Fibroblast of skin of right quadriceps (primary cell): Measurements from ENCODE around the gene ZDHHC11B.
"Not testable (repeated sequence)": the region's sequence is repeated elsewhere in the genome, so short reads cannot be mapped to it uniquely, and the experiment has no call there.

ENCODE experiments used
- DNase-seq: peaks from one replicate; pipeline ENCODE4 v3.0.0-alpha.2; 2013

ZDHHC11B gene

DNA sequence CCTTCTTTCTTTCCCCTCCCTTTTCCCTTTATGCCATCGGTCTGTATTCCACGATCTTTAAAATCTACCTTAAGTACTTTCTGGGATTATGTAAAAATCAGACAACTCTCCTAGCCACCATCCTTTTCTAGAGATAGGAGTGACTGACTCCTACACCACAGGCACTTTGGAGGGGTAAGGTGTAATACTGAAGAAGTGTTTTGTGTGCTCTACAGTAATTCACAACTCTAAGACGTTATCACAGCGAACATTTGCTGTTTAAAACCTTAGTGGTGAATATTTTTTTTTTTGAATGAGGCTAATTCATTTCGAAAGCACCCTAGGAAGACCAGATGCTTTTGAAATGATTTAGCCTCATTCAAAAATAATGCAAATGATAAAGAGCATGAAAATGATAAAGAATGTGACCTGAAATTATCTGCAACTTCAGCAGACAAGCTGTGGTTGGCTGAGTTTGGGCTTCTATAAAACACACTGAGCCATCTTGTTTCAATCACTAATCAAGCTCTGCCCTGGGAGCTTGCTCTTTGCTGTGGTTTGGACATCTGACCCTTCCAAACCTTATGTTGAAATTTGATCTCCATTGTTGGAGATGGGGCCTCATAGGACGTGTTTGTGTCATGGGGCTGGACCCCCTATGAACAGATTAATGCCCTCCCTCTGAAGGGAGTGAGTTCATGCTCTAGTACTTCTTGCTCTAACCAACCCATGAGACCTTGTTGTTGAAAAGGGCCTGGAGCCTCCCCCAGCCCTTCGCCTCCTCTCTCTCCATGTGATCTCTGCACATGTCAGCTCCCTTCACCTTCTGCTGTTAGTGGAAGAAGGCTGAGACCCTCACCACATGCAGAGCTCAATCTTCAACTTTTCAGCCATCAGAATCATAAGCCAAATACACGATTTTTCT lies 70.1 kb downstream of the ZDHHC11B start:
- DNase-seq, result not testable (repeated sequence)

DNA sequence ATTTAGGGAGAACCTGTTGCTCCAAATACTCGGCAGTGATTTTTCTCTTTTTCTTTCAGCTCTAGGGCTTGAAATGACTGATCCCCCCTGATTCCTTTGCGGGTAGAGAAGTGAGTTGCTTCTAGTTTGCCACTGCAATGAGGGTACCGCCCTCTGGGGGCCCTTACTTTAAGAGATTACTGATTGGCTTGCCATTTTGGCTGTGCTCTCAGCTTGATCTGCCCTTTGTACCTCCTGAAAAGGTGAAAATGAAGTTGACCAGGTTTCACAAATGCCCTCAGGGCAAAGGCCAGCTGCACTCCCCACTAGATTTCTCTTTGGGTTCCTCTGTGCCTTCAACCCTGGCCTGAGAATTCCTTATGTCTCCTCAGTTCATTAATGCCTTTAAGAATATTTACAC lies 70.8 kb downstream of the ZDHHC11B start:
- DNase-seq, result not testable (repeated sequence)

DNA sequence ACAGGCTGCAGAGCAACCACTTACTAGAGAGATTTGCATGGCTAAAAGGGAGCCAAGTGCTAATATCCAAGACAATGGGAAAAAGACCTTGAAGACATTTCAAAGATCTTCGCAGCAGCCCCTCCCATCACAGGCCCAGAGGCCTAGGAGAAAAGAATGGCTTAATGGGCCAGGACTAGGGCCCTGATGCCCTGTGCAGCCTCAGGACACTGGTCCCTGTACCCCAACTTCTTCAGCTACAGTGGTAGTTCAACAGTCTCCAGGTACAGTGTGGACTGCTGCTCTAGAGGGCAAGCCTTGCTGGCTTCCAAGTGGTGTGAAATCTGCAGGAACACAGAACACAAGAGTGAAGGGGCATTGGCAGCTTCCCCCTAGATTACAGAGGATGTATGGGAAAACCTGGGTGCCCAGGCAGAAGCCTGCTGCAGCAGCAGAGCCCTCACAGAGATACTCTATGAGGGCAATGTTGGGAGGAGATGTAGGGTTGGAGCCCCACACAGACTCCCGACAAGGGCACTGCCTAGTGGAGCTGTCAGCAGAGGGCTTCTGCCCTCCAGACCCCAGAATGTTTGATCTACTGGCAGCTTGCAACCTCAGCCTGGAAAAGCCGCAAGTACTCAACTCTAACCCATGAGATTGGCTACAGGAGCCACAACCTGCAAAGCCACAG lies 75.5 kb downstream of the ZDHHC11B start:
- not testable (repeated sequence) for DNase-seq

DNA sequence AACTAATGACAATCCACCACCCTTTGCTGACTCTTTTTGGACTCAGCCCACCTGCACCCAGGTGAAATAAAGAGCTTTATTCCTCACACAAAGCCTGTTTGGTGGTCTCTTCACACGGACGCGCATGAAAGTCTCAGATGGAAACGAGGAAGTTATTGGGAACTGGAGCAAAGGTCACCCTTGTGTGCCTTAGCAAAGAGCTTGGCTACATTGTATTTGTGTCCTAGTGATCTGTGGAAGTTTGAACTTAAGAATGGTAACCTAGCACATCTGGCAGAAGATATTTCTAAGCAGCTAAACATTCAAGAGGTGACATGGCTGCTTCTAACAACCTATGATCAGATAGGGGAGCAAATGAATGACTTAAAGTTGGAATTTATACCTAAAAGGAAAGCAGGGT lies 76.2 kb downstream of the ZDHHC11B start:
- DNase-seq, result not testable (repeated sequence)

DNA sequence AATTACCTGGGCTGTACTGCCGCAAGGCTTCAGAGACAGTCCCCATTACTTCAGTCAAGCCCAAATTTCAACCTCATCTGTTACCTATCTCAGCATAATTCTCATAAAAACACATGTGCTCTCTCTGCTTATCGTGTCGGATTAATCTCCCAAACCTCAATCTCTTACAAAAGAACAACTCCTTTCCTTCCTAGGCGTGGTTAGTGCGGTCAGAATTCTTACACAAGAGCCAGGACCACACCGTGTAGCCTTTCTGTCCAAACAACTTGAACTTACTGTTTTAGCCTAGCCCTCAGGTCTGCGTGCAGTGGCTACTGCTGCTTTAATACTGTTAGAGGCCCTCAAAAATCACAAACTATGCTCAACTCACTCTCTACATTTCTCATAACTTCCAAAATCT lies 78.4 kb downstream of the ZDHHC11B start:
- not testable (repeated sequence) for DNase-seq

DNA sequence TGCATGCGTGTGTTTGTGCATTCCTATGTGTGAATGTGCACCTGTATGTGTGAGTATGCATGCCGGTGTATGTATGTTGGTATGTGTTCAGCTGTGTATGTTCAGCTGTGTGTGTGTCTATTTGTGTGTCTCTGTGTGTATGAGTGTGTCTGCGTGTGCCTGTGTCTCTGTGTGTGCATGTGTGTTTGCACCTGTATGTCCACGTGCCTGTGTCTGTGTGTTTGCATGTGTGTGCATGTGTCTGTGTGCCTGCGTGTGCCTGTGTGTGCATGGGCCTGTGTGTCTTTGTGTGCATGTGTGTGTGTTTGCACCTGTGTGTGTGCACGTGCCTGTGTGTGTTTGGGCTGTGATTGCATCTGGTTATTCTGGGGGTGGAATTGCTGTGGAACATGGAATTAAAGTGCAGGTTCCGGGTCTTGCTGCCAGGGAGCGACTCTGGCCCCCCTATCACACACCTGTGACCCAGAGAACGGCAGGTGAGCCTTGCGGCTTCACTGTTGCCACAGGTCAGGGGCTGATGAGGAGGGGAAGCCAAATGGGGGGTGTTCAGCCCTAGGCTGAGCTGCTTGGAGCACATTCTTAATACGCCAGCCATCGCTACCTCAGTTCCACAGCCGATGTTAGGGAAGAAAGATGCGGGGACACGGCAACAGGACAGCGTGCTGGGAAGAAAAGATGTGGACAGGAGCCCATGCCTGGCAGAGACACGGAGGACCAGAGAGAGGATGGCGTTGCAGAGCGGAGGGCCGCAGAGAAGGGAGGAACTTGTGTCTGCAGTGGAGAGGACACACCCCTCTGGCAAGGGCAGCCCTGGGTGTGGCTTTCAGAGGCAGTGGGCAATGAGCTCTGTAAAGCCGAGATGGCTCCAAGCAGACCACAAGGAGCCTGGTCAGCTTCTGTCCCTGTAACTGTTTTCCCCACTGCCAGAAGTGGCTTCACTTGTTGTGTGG lies 87.5 kb downstream of the ZDHHC11B start:
- not testable (repeated sequence) for DNase-seq

DNA sequence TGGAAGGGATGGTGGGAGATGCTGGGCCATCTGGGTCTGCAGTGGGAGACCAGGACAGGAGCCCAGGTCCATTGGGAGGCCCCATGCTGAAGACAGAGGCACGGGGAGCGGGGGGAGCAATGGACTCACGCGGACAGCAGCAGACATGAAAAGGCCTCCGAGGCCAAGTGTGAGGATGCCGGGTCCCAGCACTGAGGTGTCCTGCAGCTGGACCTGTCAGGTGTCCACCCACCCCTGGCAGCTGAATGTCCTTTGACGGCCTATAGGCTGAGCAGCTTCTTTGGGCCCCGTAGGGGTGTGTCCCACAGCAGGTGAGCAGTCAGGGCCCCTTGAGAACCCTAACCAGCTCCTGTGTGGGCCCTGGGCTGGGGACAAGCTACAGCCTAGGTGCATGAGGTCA lies 88.3 kb downstream of the ZDHHC11B start:
- not testable (repeated sequence) for DNase-seq

DNA sequence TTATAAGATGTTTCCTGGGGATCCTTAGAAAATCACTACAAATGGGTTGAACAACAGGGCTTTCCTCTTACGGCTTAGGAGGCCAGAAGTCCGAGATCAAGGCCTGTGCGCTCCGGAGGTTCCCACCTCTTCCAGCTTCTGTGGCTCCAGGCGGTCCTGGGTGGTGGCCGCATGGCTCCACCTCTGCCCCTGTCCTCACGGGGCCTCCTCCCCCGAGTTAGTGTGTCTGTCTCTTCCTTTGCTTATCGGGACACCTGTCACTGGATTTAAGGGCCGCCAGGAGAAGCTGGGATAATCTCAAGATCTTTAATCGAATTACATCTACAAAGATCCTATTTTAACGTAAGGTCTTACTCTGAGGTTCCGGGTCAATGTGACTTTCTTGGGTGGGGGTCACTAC lies 89.1 kb downstream of the ZDHHC11B start:
- DNase-seq, result not testable (repeated sequence)

DNA sequence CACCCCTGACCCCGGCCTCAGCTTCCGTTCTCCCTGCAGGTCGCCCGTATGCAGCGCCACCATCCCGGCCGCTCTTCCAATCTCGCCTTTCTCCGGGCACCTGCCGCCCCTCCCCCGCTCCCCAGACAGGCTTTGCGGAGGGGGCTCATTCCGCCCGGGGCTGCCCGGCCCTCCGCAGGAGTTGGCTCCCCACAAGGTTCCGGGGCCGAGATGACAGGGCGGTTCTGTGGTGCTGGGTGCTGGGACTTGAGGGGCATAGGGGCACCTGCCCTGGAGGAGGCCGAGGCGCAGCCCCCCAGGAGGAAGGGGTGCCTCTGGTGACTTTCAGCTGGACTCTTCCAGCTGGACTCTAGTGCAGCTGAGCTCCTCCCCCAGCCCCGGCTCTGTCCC lies 90.5 kb downstream of the ZDHHC11B start:
- DNase-seq, result not testable (repeated sequence)

DNA sequence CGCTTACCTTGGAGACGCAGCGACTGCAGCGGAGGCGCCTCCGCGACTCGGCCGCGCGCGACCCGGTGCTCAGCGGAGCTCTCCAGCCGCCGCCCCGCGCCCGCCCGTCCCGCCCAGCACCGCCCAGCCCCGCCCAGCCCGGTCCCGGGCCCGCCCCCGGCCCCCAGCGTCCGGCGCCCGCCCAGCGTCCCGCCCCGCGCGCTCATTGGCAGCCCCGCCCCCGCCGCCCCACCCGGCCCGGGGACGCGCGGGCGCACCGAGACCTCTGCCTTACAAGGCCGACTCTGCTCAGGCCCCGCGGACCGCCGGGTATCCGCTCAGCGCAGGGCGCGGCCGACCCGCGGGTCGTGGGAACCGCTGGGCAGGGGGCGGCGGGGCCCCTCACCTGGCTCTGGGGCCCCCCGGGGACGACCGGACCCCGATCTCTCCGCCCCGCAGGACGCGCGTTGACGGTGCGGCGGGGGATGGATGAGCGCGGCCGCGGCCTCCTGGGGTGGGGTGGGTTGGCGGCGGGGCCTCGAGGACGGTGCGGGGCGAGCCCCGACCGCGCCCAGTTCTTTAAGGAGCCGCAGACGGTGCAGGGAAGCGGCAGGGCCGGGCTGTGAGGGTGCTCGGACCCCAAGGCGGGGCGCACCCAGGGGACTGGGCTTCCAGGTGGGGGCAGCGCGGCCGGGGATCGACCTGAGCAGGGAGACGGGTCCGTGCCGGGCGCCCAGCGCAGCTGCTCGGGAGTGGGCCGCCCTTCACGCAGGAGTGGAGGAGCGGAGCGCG lies 91.1 kb downstream of the ZDHHC11B start, which contains the start of gene TPPP:
TSS of gene TPPP (minus strand) at position 82 of the 771 bp plus-strand sequence. CDS start 15,292 bp downstream, outside the sequence.
- peak; percentile 23 for DNase-seq

DNA sequence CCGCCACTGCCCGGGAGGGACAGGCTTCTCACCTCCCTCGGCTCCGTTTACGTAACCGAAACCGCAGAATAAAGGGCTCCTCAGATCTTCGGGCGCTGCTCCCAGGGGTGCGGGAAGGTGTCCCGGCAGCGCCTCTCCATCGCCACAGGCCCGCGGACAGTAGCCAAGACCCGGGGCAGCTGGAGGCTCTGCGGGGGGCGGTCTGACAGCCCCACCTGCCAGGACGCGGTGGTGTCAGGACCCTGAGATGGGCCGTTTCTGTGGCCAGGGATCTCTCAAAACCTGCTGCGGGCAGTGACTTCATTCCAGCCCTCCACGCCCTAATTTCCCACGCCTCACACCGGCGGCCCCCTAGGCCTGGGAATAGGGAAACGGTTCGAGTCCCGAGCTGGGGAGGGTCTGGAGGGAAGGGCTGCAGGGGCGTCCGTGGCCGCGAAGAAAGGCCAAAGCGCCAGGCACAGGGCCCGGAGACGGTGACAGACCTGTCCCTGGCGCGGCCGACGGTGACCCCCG lies 91.9 kb downstream of the ZDHHC11B start:
- not testable (repeated sequence) for DNase-seq

DNA sequence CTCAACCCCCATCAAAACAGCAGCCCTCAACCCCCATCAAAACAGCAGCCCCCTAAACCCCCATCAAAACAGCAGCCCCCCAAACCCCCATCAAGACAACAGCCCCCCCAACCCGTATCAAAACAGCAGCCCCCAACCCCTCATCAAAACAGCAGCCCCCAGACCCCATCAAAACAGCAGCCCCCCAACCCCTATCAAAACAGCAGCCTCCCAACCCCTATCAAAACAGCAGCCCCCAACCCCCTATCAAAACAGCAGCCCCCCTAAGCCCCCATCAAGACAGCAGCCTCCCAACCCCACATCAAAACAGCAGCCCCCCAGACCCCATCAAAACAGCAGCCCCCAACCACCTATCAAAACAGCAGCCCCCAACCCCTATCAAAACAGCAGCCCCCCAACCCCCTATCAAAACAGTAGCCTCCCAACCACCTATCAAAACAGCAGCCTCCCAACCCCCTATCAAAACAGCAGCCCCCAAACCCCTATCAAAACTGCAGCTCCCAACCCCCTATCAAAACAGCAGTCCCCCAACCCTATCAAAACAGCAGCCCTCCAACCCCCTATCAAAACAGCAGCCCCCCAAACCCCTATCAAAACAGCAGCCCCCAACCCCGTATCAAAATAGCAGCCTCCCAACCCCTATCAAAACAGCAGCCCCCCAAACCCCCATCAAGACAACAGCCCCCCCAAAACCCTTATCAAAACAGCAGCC lies 92.6 kb downstream of the ZDHHC11B start:
- no peak for DNase-seq

DNA sequence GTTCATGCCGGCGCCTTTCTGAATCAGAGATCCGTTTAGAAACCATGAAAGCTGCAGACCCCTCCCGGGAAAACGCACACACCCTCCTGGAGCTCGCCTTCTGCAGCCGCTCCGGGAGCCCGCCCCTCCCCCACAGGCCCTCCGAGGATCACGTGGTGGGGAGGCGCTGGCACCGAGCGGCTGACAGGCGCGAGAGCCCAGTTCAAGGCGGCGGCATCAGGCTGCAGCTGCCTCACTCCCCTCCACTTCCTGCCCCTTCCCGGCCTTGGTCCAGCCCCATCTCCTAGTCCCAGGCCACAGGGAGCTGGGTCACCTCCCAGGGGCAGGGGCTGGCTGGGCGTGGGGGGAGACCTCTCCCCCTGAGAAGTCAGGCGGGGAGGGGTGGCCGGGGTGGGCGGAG lies 93.5 kb downstream of the ZDHHC11B start:
- not testable (repeated sequence) for DNase-seq

DNA sequence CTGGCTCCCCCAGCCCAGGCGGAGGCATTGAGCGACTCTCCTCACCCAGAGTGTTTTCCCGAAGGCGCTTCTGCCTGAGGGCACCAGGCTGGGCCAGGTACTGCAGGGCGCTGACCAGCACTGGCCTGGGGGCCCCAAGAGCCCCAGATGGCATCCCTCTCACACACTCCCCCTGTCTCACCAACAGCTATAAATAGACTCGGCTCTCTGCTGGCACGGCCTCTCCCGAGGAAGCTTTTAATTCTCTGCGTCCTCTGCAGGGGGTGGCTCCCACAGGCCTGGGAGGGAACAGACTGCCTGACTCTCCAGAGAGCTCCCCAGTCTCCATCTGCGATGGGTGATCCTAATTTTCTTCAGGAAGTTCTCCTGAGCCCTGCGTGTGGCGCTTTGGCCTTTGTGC lies 94.2 kb downstream of the ZDHHC11B start:
- not testable (repeated sequence) for DNase-seq

DNA sequence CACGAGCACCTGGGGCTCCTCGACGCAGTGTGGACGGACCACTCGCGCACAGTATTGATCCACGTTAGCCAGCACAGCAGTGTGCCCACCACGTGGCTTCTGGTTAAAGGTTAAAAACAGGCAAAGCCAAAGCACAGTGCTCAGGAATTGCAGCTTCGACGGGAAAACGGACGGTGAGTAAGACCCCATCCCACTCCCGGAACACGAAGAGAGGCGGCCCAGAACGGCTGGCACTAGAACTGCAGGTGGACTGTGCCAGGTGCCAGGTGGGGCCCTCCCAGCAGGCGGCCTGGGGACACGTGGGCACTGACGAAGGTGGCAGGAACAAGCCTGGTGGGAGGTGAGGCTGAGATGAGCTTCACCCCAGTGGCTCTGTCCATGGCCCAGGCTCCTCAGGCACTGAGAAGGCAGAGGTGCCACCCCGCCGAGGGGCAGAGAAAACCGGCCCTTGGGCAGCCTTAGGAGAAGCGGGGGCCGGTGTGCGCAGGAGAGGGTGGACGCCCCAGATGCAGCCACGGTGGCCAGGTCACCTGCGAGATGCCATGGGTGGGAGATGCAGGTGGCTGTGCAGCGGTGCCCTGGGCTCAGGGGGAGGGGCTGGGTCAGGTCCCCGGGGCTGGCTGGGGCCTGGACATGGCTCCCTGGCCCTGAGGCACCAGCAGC lies 96.0 kb downstream of the ZDHHC11B start:
- not testable (repeated sequence) for DNase-seq

DNA sequence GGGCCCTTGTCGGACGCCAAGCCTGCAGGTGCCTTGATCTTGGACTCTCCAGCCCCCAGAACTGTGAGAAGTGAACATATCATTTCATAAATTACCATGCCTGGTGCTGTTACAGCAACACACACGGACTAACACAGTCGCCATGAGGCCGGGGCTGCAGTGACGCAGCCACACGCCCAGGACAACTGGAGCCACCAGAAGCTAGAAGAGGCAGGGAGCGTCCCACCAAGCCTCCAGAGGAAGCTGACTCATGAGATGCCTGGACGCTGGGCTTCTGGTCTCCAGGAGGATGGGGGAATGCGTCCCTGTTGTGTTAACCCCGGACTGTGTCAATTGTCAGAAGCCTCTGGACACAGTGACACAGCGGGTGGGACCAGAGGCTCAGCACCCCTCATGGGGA lies 97.6 kb downstream of the ZDHHC11B start:
- DNase-seq, result not testable (repeated sequence)

DNA sequence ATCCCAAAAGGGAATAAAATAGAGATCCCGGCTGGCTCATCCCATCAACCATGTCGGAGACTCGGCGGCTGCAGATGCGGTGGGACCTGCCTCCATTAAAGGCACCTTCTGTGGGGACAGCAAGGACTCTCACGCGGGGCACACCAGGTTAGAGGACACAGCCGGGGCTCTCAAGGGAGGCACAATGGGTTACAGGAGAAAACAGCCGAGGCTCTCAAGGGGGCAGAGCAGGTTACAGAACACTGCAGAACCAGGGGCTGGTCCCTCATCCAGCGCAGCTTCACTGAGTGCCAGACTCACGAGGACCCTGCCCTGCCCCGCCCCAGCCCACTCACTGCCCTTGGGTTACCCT lies 98.4 kb downstream of the ZDHHC11B start:
- not testable (repeated sequence) for DNase-seq

DNA sequence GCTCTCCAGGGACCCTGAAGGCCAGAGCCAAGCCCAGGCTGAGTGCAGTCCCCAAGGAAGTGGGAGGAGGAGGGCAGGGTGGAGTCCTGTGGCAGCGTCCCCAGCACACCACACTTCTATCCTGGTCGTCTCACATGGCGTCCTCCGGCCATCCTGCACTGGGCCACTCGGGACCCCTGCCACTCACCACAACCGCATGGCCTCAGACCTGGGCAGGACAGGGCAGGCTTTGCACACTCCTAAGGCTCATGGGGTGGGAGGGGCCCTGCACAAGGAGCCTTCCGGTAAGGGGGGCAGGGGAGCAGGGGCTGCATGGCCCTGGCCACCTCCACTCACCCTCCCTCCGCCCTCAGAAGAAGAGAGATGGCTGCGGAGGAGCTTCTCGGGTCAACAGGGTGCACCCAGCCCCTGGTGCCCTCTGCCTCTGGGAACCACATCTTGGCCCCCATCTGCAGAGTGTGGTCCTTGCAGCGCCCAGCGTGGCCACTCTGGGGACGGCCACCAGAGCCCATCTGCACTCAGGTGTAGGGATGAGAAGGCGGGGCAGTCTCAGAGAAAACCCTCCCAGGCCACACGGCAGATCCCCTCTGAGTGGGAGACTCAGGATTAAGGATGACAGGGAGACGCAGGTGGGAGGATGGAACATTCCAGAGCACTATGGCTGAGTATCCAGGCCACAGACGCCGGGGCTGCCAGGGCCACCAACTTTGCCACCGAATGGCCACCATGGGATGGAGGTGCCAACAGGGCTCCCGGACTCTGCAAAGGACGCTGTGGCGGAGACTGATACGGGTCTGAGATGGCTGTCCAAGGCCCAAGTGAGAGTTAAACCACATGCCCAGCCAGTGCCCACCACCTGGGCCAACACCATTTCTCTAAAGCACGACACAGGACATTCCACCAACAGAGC lies 99.0 kb downstream of the ZDHHC11B start:
- no peak for DNase-seq

DNA sequence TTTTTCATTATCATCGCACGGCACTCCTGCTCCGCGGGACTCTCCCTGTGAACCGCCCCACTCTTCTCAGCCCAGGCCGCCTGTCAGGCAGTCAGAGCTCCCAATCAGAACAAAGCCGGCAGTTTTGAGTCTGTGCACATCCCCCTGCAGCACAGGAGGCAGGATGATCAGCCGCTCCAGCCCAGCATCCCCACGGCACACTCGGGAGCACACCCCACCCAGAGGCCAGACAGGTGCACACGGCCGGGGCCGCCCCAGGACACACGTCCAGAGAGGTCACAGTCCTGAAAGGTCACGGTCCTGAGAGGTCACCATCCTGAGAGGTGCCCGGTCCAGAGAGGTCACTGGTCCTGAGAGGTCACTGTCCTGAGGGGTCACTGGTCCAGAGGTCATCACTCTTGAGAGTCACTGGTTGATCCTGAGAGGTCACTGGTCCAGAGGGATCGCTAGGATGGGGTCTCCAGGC lies 99.7 kb downstream of the ZDHHC11B start:
- no peak for DNase-seq
